Subcutaneous adipose tissue (tissue), 4 donors: ENCODE measurements around the gene FOXM1. TPM values are rescaled to one million over a fixed set of nuclear protein-coding genes. Genes with fewer than 3 reads are reported as not detected.

Experiments
- total RNA-seq, 4 donors: library from RNA; depleted of rRNA; stranded (reverse); fragments of >200 nt; gene quantifications; one replicate each; pipeline ENCODE4 v1.1.0, GENCODE V29; 2016
- TF ChIP-seq, protein P1 (sequence below): fragments of 450-650 bp; IDR thresholded peaks from one replicate; pipeline ENCODE4 v1.5.1; 2016; ENCODE audit warnings: low read depth, mild to moderate bottlenecking, control low read depth, antibody characterized with exemption, moderate library complexity

FOXM1 gene
- total RNA-seq, 4 donors from 2014 or later, result 2.6 to 4.4 TPM; not detected in 2

DNA sequence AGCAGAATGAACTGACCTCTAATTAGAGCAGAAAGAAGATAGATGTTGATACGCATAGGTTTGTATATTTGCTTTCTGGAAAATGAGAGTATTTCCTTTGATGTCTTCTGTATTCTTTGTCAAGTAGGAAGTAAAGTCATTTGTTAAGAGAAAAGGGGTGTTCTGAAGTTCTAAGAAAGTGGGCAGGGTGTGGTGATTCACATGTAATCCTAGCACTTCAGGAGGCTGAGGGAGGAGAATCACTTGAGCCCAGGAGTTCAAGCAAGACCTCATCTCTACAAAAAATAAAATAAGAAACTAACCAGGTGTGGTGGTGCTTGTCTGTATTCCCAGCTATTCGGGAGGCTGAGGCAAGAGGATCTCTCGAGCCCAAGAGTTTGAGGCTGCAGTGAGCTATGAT is 2.9 kb upstream of the FOXM1 start:
- TF ChIP-seq, protein P1, sequence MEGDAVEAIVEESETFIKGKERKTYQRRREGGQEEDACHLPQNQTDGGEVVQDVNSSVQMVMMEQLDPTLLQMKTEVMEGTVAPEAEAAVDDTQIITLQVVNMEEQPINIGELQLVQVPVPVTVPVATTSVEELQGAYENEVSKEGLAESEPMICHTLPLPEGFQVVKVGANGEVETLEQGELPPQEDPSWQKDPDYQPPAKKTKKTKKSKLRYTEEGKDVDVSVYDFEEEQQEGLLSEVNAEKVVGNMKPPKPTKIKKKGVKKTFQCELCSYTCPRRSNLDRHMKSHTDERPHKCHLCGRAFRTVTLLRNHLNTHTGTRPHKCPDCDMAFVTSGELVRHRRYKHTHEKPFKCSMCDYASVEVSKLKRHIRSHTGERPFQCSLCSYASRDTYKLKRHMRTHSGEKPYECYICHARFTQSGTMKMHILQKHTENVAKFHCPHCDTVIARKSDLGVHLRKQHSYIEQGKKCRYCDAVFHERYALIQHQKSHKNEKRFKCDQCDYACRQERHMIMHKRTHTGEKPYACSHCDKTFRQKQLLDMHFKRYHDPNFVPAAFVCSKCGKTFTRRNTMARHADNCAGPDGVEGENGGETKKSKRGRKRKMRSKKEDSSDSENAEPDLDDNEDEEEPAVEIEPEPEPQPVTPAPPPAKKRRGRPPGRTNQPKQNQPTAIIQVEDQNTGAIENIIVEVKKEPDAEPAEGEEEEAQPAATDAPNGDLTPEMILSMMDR, result no peak

DNA sequence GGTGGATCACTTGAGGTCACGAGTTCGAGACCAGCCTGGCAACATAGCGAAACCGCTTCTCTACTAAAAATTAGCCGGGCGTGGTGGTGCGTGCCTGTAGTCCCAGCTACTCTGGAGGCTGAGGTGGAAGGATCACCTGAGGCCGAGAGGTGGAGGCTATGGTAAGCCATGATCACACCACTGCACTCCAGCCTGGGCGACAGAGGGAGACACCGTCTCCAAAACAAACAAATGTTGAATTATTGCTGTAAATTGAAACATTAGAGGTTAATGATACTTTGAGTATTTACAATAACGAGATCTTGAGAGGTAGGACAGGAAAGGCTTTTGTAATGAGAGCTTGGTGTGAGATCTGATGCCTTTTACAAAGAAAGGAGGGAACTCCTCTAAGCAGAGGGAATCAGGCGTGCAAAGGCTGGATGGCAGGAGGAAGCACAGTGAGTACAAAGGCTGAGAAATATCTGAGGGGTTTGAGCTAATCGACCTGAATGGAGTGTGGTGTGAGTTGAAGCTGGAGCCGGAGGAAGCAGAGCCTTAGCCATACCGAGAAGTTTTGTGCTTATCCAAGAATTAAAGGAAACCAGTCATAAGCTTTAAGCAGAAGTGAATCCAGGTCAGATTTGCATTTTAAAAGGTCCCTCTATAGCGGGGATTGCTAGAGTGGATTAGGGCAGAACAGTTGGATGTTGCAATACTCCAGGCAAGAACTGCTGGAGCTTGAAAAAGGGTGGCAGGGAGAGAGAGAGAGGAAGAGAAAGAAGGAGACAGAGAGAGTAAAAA is 1.2 kb upstream of the FOXM1 start:
- TF ChIP-seq, protein P1, result no peak

DNA sequence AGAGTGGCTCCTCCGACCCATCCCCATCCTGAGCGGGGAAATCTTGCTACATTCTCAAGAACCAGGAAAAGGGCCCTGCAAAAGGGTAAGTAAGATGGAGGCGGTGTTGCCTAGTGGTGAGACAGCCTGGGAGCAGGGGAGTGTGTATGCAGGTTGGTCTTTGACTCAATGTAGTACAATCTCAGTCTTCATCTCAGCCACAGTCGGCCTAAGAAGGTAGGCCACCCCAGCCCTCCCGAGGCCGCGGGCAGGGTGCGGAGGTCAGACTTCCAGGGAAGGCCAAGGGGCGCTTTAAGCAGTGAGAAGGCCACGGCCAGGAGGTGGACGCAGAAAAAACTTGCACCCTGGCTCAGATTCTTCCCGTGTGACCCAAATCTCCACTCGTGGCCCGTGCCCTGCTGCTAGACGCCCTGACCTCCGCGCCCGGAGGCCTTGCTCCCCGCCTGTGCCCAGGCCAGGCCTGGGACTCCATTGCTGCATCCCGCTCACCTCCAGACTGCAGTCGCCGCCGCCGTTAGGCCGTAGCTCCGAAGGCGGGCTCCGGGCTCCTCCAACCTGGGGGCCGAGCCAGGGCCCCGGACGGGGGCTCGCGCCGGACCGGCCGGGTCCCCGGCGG is 435 bp downstream of the FOXM1 start:
- TF ChIP-seq, protein P1, result no peak

DNA sequence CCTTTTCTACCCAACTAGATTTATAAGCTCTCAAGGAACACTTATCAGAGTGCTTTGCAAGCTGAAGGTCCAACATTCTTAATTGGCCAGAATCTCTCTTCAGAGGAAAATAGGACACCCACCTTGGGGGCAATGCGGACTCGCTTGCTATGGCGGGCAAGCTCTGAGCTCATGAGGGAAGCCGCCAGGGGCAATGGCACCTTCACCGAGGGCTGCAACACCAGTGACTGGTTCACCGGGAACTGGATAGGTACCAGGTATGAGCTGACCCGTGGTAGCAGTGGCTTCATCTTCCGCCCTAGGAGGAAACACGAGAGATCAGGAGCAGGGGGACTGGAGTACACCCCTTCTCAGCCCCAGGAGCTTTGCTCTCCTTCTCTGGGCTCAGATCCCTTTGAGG is 12.8 kb downstream of the FOXM1 start:
- TF ChIP-seq, protein P1, result no peak

DNA sequence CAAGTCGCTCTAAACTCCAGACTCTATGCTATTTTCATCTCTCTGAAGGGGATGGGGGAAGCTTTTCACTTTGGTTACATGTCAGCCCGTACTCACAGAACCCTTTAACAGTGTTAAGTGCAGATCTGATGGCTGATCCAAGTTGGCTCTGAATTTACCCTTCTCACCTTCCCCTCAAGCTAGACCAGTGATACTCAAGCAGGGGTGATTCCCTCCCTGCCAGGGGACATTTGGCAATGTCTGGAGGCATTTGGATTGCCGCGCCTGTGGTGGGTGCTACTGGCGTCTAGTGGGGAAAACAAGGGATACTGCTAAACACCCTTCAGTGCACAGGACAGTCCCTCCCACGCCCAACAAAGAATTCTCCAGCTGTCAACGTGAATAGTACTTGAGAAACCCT is 14.1 kb downstream of the FOXM1 start:
- TF ChIP-seq, protein P1, result no peak

DNA sequence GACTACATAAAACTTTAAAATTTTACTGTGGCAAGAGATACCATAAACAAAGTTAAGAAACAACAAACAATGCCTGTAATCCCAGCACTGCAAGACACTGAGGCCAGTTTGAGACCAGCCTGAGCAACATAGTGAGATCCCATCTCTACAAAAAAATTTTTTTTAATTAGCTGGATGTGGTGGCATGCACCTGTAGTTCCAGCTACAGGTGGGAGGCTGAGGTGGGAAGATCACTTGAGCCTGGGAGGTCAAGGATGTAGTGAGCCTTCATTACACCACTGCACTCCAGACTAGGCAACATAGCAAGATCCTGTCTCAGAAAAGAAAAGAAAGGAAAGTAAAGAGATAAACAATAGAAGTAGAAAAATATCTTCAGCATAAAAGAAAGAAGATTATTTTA is 16.8 kb downstream of the FOXM1 start:
- TF ChIP-seq, protein P1, result no peak

DNA sequence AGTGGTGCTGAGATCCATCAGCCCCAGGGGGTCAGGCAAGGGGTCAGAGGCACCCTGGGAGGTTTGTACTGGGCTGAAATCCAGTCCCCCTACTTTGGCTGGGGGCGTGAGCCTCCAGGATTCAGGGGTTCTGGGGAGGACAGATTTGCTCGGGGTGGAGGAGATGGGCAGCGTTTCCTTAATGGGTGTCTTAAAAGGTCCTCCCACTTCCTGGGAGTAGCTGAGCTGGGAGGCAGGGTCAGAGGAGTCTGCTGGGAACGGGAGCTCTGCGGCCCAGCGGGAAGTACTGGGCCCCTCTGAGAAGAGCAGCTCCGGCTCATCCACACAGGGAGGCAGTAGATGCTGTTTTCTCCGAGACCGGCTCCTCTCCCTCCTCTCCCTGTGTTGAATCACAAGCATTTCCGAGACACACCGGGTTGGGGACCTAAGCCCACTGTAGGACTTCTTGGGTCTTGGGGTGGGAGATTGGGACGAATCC is 18.0 kb downstream of the FOXM1 start:
- TF ChIP-seq, protein P1, result no peak
